ENCODE results near the gene DNAJC17. TPM values are rescaled to one million over a fixed set of nuclear protein-coding genes. Genes with fewer than 3 reads are reported as not detected.

Gene DNAJC17
- polyA plus RNA-seq, 2 of the 4 experiments (the other 2 are of a cell fraction): 22.3 to 24.4 TPM

DNA sequence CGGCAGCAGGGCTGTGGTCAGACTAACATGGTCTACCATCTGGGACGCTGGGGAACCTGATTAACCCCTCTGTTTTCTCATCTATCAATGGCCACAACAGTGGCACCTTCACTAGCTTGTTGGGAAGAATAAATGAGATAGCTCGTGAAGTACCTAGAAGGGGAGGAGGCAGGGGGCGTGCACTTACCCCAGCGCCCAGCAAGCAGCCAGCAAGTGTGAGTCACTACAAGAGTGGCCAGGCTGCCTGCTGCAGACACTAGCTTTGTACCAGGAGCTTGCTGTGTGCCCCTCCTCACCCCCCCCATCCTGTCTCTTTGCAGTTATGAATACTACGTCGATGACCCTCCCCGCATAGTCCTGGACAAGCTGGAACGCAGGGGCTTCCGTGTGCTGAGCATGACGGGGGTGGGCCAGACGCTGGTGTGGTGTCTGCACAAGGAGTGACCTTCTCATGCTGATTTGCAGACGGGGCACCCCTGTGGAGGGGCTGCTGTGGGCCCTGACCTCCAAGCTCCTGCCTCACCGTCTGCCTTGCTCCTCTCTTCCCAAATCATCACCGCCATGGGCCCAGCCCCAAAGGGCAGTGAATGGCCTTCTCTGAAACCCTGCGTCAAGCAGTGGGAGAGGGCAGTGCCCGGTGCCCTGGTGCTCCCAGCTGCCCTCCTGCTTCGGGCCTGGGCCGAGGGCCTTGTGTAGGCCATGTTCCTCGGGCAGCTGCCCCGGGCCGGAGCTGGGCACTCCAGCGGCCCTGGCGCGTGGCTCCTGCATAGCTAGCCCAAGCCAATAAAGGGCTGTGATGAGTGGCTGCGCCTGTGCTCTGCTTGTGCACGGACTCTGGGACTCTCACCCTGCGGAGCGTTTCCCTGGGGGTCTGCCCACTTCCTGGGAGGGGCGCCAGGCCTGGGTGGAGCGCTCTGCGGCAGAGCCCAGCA, 40.1 kb downstream of the DNAJC17 start:
- Histone ChIP-seq H3K27ac (no peak overlapping the region), H3K9me3 (no peaks in the 10 kb centered on the region), H3K4me1 (peaks cover 14% of the 10 kb centered on the region; the same call in 2 of the 3 replicates), H3K4me3 (no peak overlapping the region), H3K4me2 (no peak overlapping the region)
- no peak for TF ChIP-seq POLR2A (IDR thresholded peaks at IDR 0.05; ENCODE audit: low read length)
- TF ChIP-seq MAFK (IDR thresholded peaks at IDR 0.05; ENCODE audit: partially characterized antibody): no peak
- no peak for TF ChIP-seq FOXS1 (CRISPR knock-in tag; IDR thresholded peaks at IDR 0.05)
- TF ChIP-seq ZFP36 (IDR thresholded peaks at IDR 0.05; ENCODE audit: borderline replicate concordance, partially characterized antibody): no peak
- no peak for TF ChIP-seq RFX5 (IDR thresholded peaks at IDR 0.05)
- TF ChIP-seq SREBF2 (IDR thresholded peaks at IDR 0.05): no peak
- TF ChIP-seq RAD21 (conservative IDR thresholded peaks at IDR 0.05 in 1 of 2, IDR thresholded peaks at IDR 0.05 in 1 of 2): no peak
- no peak for TF ChIP-seq NPAS2 (CRISPR knock-in tag; IDR thresholded peaks at IDR 0.05; ENCODE audit: borderline replicate concordance)
- no peak for TF ChIP-seq FOSB (CRISPR knock-in tag; IDR thresholded peaks at IDR 0.05)
- no peak for TF ChIP-seq TP53 (CRISPR knock-in tag; IDR thresholded peaks at IDR 0.05)
- no peak for TF ChIP-seq BHLHE40 (IDR thresholded peaks at IDR 0.05; ENCODE audit: low read depth, low read length)
- TF ChIP-seq MYC (IDR thresholded peaks at IDR 0.05; ENCODE audit: borderline replicate concordance, low read length): no peak
- TF ChIP-seq, protein P1, sequence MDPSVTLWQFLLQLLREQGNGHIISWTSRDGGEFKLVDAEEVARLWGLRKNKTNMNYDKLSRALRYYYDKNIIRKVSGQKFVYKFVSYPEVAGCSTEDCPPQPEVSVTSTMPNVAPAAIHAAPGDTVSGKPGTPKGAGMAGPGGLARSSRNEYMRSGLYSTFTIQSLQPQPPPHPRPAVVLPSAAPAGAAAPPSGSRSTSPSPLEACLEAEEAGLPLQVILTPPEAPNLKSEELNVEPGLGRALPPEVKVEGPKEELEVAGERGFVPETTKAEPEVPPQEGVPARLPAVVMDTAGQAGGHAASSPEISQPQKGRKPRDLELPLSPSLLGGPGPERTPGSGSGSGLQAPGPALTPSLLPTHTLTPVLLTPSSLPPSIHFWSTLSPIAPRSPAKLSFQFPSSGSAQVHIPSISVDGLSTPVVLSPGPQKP (IDR thresholded peaks at IDR 0.05; ENCODE audit: low read depth, low read length): no peak
- no peak for TF ChIP-seq NFE2L2 (conservative IDR thresholded peaks at IDR 0.05; ENCODE audit: low read length)
- no peak for TF ChIP-seq TFCP2L1 (CRISPR knock-in tag; IDR thresholded peaks at IDR 0.05)
- no peak for TF ChIP-seq RARB (CRISPR knock-in tag; IDR thresholded peaks at IDR 0.05)
- TF ChIP-seq, protein P2, sequence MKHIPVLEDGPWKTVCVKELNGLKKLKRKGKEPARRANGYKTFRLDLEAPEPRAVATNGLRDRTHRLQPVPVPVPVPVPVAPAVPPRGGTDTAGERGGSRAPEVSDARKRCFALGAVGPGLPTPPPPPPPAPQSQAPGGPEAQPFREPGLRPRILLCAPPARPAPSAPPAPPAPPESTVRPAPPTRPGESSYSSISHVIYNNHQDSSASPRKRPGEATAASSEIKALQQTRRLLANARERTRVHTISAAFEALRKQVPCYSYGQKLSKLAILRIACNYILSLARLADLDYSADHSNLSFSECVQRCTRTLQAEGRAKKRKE (CRISPR knock-in tag; IDR thresholded peaks at IDR 0.05; ENCODE audit: low read depth): no peak
- no peak for TF ChIP-seq KDM5A (IDR thresholded peaks at IDR 0.05)
- TF ChIP-seq ZNF302 (CRISPR knock-in tag; IDR thresholded peaks at IDR 0.05): no peak
- POLR2A ChIA-PET: interaction anchor here (0.5 kb wide), 1 partner anchor 127 kb away, joined by 3 read pairs; the partner anchor contains the start of gene VPS18
- ATAC-seq (peak in 1 of 2 experiments; percentile 18; a peak in 1 of 6 replicates), FAIRE-seq (no peak), DNase-seq (ENCODE audit: low read depth in 1 of 2, low spot score in 1 of 2) (peak in 1 of 2 experiments; percentile 23)
- 82% methylated on average over 23 of the region's 32 CpGs for WGBS (ENCODE audit: missing lambda C conversion rate)
- CTCF ChIA-PET: interaction anchor here (0.6 to 6.1 kb wide), 7 partner anchors 10 to 89 kb away, joined by 3 to 40 read pairs (median 9); no protein-coding TSS in a partner anchor

DNA sequence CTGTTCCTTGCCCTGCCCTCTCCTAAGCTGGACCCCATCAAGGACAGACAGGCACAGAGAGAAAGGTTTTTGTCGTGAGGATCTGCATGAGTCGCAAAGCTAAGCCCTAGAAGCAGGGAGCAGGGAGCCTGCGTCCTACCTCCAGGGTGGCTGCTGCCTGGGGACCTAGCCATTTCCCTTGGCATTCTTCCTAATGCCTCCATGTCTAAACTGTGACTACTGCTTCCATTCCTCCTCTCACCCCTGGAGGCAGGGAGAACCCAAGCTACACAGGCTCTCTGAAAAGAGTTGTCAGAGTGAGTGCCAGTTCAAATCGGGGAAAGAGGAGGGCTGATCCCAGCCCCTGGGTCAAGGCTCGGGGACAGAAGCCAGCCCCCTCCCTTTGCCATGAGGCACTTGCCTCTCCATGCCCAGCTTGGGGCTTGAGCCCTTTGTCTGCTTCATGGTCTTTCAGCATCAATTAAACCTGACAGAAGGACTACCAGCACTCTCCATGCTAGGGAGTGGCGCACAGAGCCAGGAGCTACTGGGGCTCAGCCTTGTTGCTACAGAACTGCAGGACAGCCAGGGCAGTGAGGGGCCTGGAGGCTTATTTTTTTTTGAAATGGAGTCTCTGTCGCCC, 41.0 kb downstream of the DNAJC17 start:
- H3K27ac ChIP-seq: no peak overlapping the region
- no peak overlapping the region for H3K4me2 ChIP-seq
- ChIA-PET POLR2A (interaction anchor here (0.5 kb wide), 1 partner anchor 128 kb away, joined by 3 read pairs; the partner anchor contains the start of gene VPS18), CTCF (interaction anchor here (1.0 to 6.1 kb wide), 5 partner anchors 11 to 92 kb away, joined by 3 to 40 read pairs (median 9); no protein-coding TSS in a partner anchor)
- FAIRE-seq: no peak
- 80% methylated on average over 4 of the region's 7 CpGs for WGBS (ENCODE audit: missing lambda C conversion rate)
- TF ChIP-seq CHD2 (IDR thresholded peaks at IDR 0.05; ENCODE audit: low read length, partially characterized antibody): no peak
- TF ChIP-seq NFE2L2 (conservative IDR thresholded peaks at IDR 0.05; ENCODE audit: low read length): no peak
- no peak for TF ChIP-seq FOXS1 (CRISPR knock-in tag; IDR thresholded peaks at IDR 0.05)
- no peak for TF ChIP-seq POLR2A (IDR thresholded peaks at IDR 0.05; ENCODE audit: low read length)
- ATAC-seq: no peak
- DNase-seq (ENCODE audit: low read depth in 1 of 2, low spot score in 1 of 2): no peak
- H3K9me3 ChIP-seq: no peaks in the 10 kb centered on the region
- H3K4me1 ChIP-seq: peaks cover 14% of the 10 kb centered on the region; the same call in 2 of the 3 replicates
- H3K4me3 ChIP-seq: no peak overlapping the region

All from A549 (cell line).